ENCODE measurements around the gene ASB1. TPM values are rescaled to one million over a fixed set of nuclear protein-coding genes. Genes with fewer than 3 reads are reported as not detected.

ASB1 gene
- total RNA-seq, 1 donor from 2014 or later = 34.4 TPM

- Mint-ChIP-seq H3K27me3 (peaks cover 14% of the 10 kb centered on the region), H3K4me1 (ENCODE audit: unreplicated experiment) (peaks cover 14% of the 10 kb centered on the region), H3K4me3 (no peak overlapping the region), H3K9me3 (no peaks in the 10 kb centered on the region), H3K36me3 (peaks cover 20% of the 10 kb centered on the region), H3K27ac (no peak overlapping the region)
- TF ChIP-seq CTCF (conservative IDR thresholded peaks at IDR 0.05) = no peak
- no peak for DNase-seq (ENCODE audit: extremely low spot score, unreplicated experiment)
Observed at GRCh38 chr2:238387332-238387731, 39.4 kb upstream of the ASB1 start.

GRCh38 chr2:238388794-238389193 is 37.9 kb upstream of the ASB1 start:
- H3K27ac Mint-ChIP-seq = no peak overlapping the region
- DNase-seq (ENCODE audit: extremely low spot score, unreplicated experiment) = no peak
- TF ChIP-seq CTCF (conservative IDR thresholded peaks at IDR 0.05) = no peak
- H3K36me3 Mint-ChIP-seq = peaks cover 8% of the 10 kb centered on the region
- peaks cover 14% of the 10 kb centered on the region for H3K4me1 Mint-ChIP-seq (ENCODE audit: unreplicated experiment)
- H3K27me3 Mint-ChIP-seq = peaks cover 18% of the 10 kb centered on the region
- no peak overlapping the region for H3K4me3 Mint-ChIP-seq
- no peaks in the 10 kb centered on the region for H3K9me3 Mint-ChIP-seq

GRCh38 chr2:238389988-238390589 is 36.6 kb upstream of the ASB1 start:
- Mint-ChIP-seq H3K27ac (peak overlapping the region; percentile 83), H3K27me3 (peaks cover 21% of the 10 kb centered on the region), H3K4me3 (peak overlapping the region; percentile 30), H3K9me3 (no peaks in the 10 kb centered on the region), H3K4me1 (ENCODE audit: unreplicated experiment) (peaks cover 14% of the 10 kb centered on the region), H3K36me3 (peaks cover 10% of the 10 kb centered on the region)
- DNase-seq (ENCODE audit: extremely low spot score, unreplicated experiment) = no peak
- no peak for TF ChIP-seq CTCF (conservative IDR thresholded peaks at IDR 0.05)

GRCh38 chr2:238391042-238391689 is 35.6 kb upstream of the ASB1 start:
- no peak for DNase-seq (ENCODE audit: extremely low spot score, unreplicated experiment)
- H3K4me3 Mint-ChIP-seq = no peak overlapping the region
- H3K27ac Mint-ChIP-seq = no peak overlapping the region
- no peak for TF ChIP-seq CTCF (conservative IDR thresholded peaks at IDR 0.05)
- H3K4me1 Mint-ChIP-seq (ENCODE audit: unreplicated experiment) = peaks cover 14% of the 10 kb centered on the region
- H3K27me3 Mint-ChIP-seq = peaks cover 18% of the 10 kb centered on the region
- no peaks in the 10 kb centered on the region for H3K9me3 Mint-ChIP-seq
- peaks cover 7% of the 10 kb centered on the region for H3K36me3 Mint-ChIP-seq

- DNase-seq (ENCODE audit: extremely low spot score, unreplicated experiment) = no peak
- Mint-ChIP-seq H3K4me3 (peak overlapping the region; percentile 29), H3K36me3 (peaks cover 19% of the 10 kb centered on the region), H3K27ac (no peak overlapping the region), H3K9me3 (no peaks in the 10 kb centered on the region), H3K27me3 (peaks cover 12% of the 10 kb centered on the region), H3K4me1 (ENCODE audit: unreplicated experiment) (peaks cover 15% of the 10 kb centered on the region)
- TF ChIP-seq CTCF (conservative IDR thresholded peaks at IDR 0.05) = no peak
Observed at GRCh38 chr2:238396663-238397062, 30.1 kb upstream of the ASB1 start.

Measured in type B pancreatic cell (in vitro differentiated cells).